ENCODE data around the gene CHMP4A.

DNA sequence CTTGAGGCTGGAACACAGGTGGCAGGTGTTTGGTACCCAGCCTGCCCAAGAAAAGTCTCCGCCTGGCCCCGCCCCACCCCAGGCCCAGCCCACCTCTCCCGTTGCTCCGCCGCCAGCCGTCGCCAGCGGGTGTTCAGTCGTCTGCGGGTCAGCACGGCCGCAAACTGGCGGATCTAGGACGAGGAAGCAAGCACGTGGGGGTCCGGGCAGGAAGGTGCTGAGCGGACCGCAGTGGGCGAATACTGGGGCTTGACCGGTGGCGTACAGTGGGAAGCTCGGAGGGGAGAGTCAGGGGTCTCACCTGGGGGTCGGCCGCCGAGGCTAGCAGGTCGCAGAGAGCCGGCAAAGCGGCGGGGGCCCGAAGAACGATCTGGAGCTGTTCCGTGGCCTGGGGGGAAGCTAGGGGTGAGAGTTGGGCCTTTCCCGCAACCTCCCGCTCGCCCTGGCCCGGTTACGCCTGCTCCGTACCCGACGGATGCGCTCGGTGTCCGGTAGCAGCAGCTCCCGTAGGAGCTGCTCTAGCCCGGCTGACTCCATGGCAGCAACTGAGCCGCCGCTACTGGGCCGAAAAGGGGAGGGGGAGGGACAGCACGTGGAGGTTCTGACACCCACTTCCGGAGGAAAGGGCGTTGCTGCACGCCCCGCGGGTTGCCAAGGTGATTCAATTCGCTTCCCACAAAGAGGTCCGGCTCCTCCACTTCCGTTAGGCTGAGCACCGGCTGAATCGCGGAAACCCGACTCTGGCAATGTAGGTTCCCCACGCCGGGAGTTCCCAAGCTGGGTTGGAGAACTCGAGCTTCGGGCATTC, 24.8 kb downstream of the CHMP4A start, which contains the start of gene IPO4:
- TF ChIP-seq POLR2A (IDR thresholded peaks at IDR 0.05) (peak in 1 of 2 donors; percentile 2), POLR2AphosphoS5 (IDR thresholded peaks at IDR 0.05; ENCODE audit: insufficient read depth in 1 of 2, low read depth in 1 of 2) (peak; percentile 83 to 98)
- TF ChIP-seq, protein P1, sequence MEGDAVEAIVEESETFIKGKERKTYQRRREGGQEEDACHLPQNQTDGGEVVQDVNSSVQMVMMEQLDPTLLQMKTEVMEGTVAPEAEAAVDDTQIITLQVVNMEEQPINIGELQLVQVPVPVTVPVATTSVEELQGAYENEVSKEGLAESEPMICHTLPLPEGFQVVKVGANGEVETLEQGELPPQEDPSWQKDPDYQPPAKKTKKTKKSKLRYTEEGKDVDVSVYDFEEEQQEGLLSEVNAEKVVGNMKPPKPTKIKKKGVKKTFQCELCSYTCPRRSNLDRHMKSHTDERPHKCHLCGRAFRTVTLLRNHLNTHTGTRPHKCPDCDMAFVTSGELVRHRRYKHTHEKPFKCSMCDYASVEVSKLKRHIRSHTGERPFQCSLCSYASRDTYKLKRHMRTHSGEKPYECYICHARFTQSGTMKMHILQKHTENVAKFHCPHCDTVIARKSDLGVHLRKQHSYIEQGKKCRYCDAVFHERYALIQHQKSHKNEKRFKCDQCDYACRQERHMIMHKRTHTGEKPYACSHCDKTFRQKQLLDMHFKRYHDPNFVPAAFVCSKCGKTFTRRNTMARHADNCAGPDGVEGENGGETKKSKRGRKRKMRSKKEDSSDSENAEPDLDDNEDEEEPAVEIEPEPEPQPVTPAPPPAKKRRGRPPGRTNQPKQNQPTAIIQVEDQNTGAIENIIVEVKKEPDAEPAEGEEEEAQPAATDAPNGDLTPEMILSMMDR (IDR thresholded peaks at IDR 0.05) = no peak

Data from vagina (tissue), 2 donors.